Esophagus squamous epithelium (tissue), 5 donors: ENCODE data around the gene AFF3. TPM values are rescaled to one million over a fixed set of nuclear protein-coding genes. Genes with fewer than 3 reads are reported as not detected.
"Not testable (repeated sequence)": the region's sequence is repeated elsewhere in the genome, so short reads cannot be mapped to it uniquely, and the experiment has no call there.

Experiments
- DNase-seq: peaks from one replicate; lab custom pipeline; 2025; lab: John Stamatoyannopoulos, UW
- H3K27ac ChIP-seq, 4 donors: fragments of 200-600 bp; sonication (generic); one replicate each; pipeline ENCODE4 v1.5.1; 2016 to 2019; ENCODE audit warnings: mild to moderate bottlenecking in 1 of 4
- H3K27me3 ChIP-seq, 4 donors: fragments of 200-600 bp; sonication (generic); 1 replicate in 3 of 4; 2 replicates in 1 of 4; pipeline versions ENCODE4 v1.5.1 to v1.6.0; 2017 to 2021; ENCODE audit warnings: antibody characterized with exemption in 1 of 4
- H3K36me3 ChIP-seq, 3 donors: fragments of 200-600 bp; sonication (generic); one replicate each; pipeline ENCODE4 v1.5.1; 2016 to 2019
- H3K4me1 ChIP-seq, 3 donors: fragments of 200-600 bp; sonication (generic); one replicate each; pipeline ENCODE4 v1.5.1; 2017 to 2019
- H3K4me3 ChIP-seq, 4 donors: fragments of 200-600 bp; sonication (generic); 1 replicate in 3 of 4; 2 replicates in 1 of 4; pipeline ENCODE4 v1.5.1; 2016 to 2019; ENCODE audit warnings: mild to moderate bottlenecking in 2 of 4, moderate library complexity in 1 of 4
- H3K9me3 ChIP-seq, 3 donors: fragments of 200-600 bp; sonication (generic); one replicate each; pipeline ENCODE4 v1.5.1; 2016 to 2019
- POLR2A ChIP-seq, 4 donors: fragments of 450-650 bp; IDR thresholded peaks; one replicate each; pipeline ENCODE4 v1.6.1; 2017; ENCODE audit warnings: antibody characterized with exemption in 4 of 4, mild to moderate bottlenecking in 4 of 4, moderate library complexity in 3 of 4
- WGBS, 2 donors: methylation state at CpG; one replicate each; pipeline ENCODE4 v1.1.5; 2018; 5-methylcytosine and 5-hydroxymethylcytosine counted together
- intact Hi-C: fragments of 100-400 bp; cut with DNase I; formaldehyde crosslinking; loops from one replicate; pipeline ENCODE4 v1.15.0; 2022
- total RNA-seq, 4 donors: library from RNA; depleted of rRNA; stranded (reverse); fragments of >200 nt; gene quantifications; one replicate each; pipeline ENCODE4 v1.1.0, GENCODE V29; 2016
- TF ChIP-seq, protein P1 (sequence below), 6 experiments: fragments of 450-650 bp in 4 of 6; fragments of 200-600 bp in 2 of 6; sonication (generic) in 2 of 6; IDR thresholded peaks; one replicate each; pipeline ENCODE4 v1.5.1; 2016 to 2019; ENCODE audit warnings: antibody characterized with exemption in 6 of 6, mild to moderate bottlenecking in 4 of 6, moderate library complexity in 4 of 6
- donor health status: DM: yes; HTN: yes; CAD: no.

The AFF3 gene
- total RNA-seq, 4 donors from 2014 or later: 1.2 to 9.7 (median 3.8) TPM

DNA sequence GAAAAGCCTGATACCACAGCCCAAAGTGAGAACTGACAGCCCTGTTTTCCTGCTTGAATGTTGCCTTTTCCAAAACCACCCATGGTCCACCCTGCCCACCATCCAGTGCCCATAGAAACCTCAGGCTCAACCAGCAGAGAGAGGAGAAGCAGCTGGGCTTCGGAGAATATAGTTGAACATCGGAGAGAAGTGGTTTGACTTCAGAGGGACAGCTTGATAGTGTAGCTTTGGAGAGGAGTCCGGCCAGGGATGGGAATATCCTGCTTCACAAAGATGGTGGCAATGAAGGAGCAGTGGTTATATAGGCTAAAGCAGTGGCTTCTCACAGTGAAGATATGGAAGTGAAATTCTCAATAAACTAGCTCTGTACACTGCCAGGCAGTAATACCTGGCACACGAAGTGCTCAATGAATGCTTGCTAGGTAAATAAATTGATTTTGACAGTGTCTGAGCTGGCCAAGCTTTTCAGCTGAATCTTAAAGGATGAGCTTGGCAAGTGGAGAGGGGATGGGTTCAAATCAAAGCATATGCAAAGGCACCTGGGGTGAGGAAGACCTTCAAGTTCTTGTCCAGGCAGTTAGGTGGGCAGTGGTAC, 21.2 kb downstream of the AFF3 start:
- no peak for TF ChIP-seq POLR2A (IDR thresholded peaks at IDR 0.05)
- TF ChIP-seq, protein P1, sequence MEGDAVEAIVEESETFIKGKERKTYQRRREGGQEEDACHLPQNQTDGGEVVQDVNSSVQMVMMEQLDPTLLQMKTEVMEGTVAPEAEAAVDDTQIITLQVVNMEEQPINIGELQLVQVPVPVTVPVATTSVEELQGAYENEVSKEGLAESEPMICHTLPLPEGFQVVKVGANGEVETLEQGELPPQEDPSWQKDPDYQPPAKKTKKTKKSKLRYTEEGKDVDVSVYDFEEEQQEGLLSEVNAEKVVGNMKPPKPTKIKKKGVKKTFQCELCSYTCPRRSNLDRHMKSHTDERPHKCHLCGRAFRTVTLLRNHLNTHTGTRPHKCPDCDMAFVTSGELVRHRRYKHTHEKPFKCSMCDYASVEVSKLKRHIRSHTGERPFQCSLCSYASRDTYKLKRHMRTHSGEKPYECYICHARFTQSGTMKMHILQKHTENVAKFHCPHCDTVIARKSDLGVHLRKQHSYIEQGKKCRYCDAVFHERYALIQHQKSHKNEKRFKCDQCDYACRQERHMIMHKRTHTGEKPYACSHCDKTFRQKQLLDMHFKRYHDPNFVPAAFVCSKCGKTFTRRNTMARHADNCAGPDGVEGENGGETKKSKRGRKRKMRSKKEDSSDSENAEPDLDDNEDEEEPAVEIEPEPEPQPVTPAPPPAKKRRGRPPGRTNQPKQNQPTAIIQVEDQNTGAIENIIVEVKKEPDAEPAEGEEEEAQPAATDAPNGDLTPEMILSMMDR (IDR thresholded peaks at IDR 0.05): no peak
- WGBS, 2 donors: 87 to 90% methylated on average over 4 of the region's 4 CpGs

GRCh38 chr2:100119235-100119634, 23.2 kb downstream of the AFF3 start:
- Histone ChIP-seq H3K4me1 (no peaks in the 10 kb centered on the region), H3K36me3 (no peaks in the 10 kb centered on the region), H3K27me3 (no peaks in the 10 kb centered on the region), H3K4me3 (no peak overlapping the region), H3K27ac (no peak overlapping the region), H3K9me3 (peaks cover 0 to 14% (median 0%) of the 10 kb centered on the region in 3 donors)
- DNase-seq: no peak
- TF ChIP-seq POLR2A (IDR thresholded peaks at IDR 0.05): no peak
- TF ChIP-seq, protein P1 (IDR thresholded peaks at IDR 0.05): no peak
- 24 to 40% methylated on average over 1 of the region's 1 CpG for WGBS, 2 donors
- intact Hi-C loops: no loop called here

More for the DNA sequence above, 21.2 kb downstream of the AFF3 start:
- intact Hi-C loops: no loop called here
- no peak overlapping the region for H3K27ac ChIP-seq
- no peaks in the 10 kb centered on the region for H3K36me3 ChIP-seq
- no peaks in the 10 kb centered on the region for H3K27me3 ChIP-seq
- H3K4me1 ChIP-seq: no peaks in the 10 kb centered on the region
- DNase-seq: no peak
- H3K4me3 ChIP-seq: no peak overlapping the region
- H3K9me3 ChIP-seq: peaks cover 0 to 14% (median 0%) of the 10 kb centered on the region in 3 donors

GRCh38 chr2:100113990-100114433, 28.4 kb downstream of the AFF3 start:
- no peak overlapping the region for H3K4me3 ChIP-seq
- TF ChIP-seq, protein P1 (IDR thresholded peaks at IDR 0.05): no peak
- H3K4me1 ChIP-seq: no peaks in the 10 kb centered on the region
- no peaks in the 10 kb centered on the region for H3K36me3 ChIP-seq
- no peak for DNase-seq
- peaks cover 0 to 29% (median 0%) of the 10 kb centered on the region in 4 donors for H3K27me3 ChIP-seq
- no peak overlapping the region for H3K27ac ChIP-seq
- 58 to 63% methylated on average over 1 to 2 of the region's 2 CpGs for WGBS, 2 donors
- intact Hi-C loops: no loop called here
- H3K9me3 ChIP-seq: peaks cover 0 to 14% (median 0%) of the 10 kb centered on the region in 3 donors

GRCh38 chr2:100110614-100111000, 31.8 kb downstream of the AFF3 start:
- Histone ChIP-seq H3K27me3 (peaks cover 0 to 59% (median under 1%) of the 10 kb centered on the region in 4 donors), H3K4me3 (no peak overlapping the region), H3K36me3 (no peaks in the 10 kb centered on the region), H3K4me1 (peaks cover 0 to 8% (median 3%) of the 10 kb centered on the region in 3 donors), H3K27ac (no peak overlapping the region), H3K9me3 (no peaks in the 10 kb centered on the region)
- TF ChIP-seq, protein P1 (IDR thresholded peaks at IDR 0.05): no peak
- no peak for TF ChIP-seq POLR2A (IDR thresholded peaks at IDR 0.05)
- WGBS, 2 donors: 48 to 60% methylated on average over 2 of the region's 2 CpGs
- DNase-seq: no peak
- intact Hi-C loops: no loop called here

DNA sequence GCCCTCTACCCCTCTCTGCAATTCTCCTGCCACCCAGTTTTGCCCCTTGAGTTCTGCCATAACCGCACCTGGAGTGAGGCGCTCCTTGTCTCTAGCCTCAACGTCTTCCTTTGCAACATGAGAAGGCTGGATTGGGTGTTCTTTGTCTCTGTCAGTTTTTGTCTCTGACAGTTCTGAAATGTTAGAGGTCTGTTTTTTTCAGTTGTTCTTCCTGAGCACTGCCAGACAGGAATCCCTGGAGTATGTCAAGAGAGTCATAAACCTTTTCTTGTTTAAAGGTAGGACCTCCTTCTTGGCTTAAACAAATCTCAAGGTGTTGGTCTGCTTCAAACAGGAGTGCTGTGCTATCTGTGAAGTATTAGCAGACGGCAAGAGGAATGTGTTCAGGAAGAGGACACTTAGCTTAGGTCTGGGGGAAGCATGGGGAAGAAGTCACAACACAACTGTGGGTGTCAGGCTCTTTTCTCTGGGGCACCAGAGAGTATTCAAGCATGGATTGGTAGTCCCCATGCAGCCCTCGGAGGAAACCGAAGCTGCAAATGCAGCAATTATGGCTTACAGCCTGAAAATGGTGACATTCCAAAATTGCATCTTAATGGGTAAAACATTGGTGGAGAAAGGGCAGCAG, 32.3 kb downstream of the AFF3 start:
- 70 to 73% methylated on average over 5 to 6 of the region's 6 CpGs for WGBS, 2 donors
- H3K36me3 ChIP-seq: no peaks in the 10 kb centered on the region
- intact Hi-C loops: no loop called here

GRCh38 chr2:100108648-100109020, 33.8 kb downstream of the AFF3 start:
- Histone ChIP-seq H3K4me1 (peaks cover 0 to 16% (median 7%) of the 10 kb centered on the region in 3 donors), H3K27me3 (peaks cover 0 to 73% (median 2%) of the 10 kb centered on the region in 4 donors)
- intact Hi-C loops, H3K9me3 ChIP-seq, DNase-seq, H3K36me3 ChIP-seq, H3K27ac ChIP-seq, H3K4me3 ChIP-seq: not testable (repeated sequence)
- 44 to 70% methylated on average over 3 of the region's 3 CpGs for WGBS, 2 donors

More for the DNA sequence above, 32.3 kb downstream of the AFF3 start:
- Histone ChIP-seq H3K27ac (no peak overlapping the region), H3K27me3 (peaks cover 0 to 64% (median 2%) of the 10 kb centered on the region in 4 donors), H3K4me1 (peaks cover 0 to 13% (median 7%) of the 10 kb centered on the region in 3 donors), H3K9me3 (no peaks in the 10 kb centered on the region), H3K4me3 (no peak overlapping the region)
- no peak for DNase-seq
- no peak for TF ChIP-seq POLR2A (IDR thresholded peaks at IDR 0.05)
- TF ChIP-seq, protein P1 (IDR thresholded peaks at IDR 0.05): no peak
